Liver (tissue), 3 donors: Measurements from ENCODE around the gene SEMA4C.

Experiments used
- ATF3 ChIP-seq: IDR thresholded peaks from 2 replicates; pipeline ENCODE4 v1.6.1; 2016; ENCODE audit warnings: antibody characterized with exemption
- HNF4A ChIP-seq, 2 donors: conservative IDR thresholded peaks; 2 replicates each; pipeline ENCODE4 v1.6.1; 2016; ENCODE audit warnings: antibody characterized with exemption in 2 of 2, mild to moderate bottlenecking in 2 of 2
- MAX ChIP-seq: IDR thresholded peaks from 2 replicates; pipeline ENCODE4 v1.6.1; 2016; ENCODE audit warnings: antibody characterized with exemption
- RAD21 ChIP-seq, 2 donors: IDR thresholded peaks; 2 replicates each; pipeline ENCODE4 v1.6.1; 2016; ENCODE audit warnings: antibody characterized with exemption in 2 of 2, mild to moderate bottlenecking in 2 of 2
- SP1 ChIP-seq: IDR thresholded peaks from 2 replicates; pipeline ENCODE4 v1.6.1; 2018; ENCODE audit warnings: antibody characterized with exemption, mild to moderate bottlenecking
- TAF1 ChIP-seq: conservative IDR thresholded peaks from 2 replicates; pipeline ENCODE4 v1.6.1; 2016; ENCODE audit warnings: antibody characterized with exemption, mild to moderate bottlenecking
- YY1 ChIP-seq: IDR thresholded peaks from 2 replicates; pipeline ENCODE4 v1.6.1; 2016; ENCODE audit warnings: antibody characterized with exemption, mild to moderate bottlenecking
- TF ChIP-seq, protein P1 (sequence below): IDR thresholded peaks from 2 replicates; pipeline ENCODE4 v1.6.1; 2016; ENCODE audit warnings: antibody characterized with exemption, mild to moderate bottlenecking
- TF ChIP-seq, protein P2 (sequence below): fragments of 150-350 bp; IDR thresholded peaks from 2 replicates; pipeline ENCODE4 v1.5.1; 2017; ENCODE audit warnings: improper control_type of control experiment, low read depth, low read length; ENCODE audit not compliant: missing input control
- donor health status: healthy.
- donor health status: healthy.

DNA sequence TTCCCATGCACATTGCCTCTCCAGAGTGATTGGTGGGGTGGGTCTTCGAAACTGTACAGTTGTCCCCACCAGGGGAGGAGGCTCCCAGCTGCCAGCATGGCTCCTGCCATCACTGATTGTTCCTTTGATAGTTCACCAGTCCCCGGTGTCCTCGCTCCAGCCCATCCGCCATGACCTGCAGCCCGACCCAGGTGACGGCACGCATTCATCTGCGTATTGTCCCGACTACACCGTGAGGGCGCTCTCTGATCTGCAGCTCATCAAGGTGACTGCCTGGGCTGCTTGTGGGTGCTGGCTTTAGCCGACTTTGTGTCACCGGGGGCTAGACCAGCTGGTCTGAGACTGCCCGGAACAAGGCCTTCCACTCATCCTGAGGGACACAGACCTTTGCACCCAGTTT is 41.4 kb downstream of the SEMA4C start:
- TF ChIP-seq MAX (no peak), ATF3 (no peak), YY1 (no peak), SP1 (no peak), RAD21 (IDR thresholded peaks at IDR 0.05) (no peak), TAF1 (no peak), HNF4A (conservative IDR thresholded peaks at IDR 0.05) (no peak)
- TF ChIP-seq, protein P1, sequence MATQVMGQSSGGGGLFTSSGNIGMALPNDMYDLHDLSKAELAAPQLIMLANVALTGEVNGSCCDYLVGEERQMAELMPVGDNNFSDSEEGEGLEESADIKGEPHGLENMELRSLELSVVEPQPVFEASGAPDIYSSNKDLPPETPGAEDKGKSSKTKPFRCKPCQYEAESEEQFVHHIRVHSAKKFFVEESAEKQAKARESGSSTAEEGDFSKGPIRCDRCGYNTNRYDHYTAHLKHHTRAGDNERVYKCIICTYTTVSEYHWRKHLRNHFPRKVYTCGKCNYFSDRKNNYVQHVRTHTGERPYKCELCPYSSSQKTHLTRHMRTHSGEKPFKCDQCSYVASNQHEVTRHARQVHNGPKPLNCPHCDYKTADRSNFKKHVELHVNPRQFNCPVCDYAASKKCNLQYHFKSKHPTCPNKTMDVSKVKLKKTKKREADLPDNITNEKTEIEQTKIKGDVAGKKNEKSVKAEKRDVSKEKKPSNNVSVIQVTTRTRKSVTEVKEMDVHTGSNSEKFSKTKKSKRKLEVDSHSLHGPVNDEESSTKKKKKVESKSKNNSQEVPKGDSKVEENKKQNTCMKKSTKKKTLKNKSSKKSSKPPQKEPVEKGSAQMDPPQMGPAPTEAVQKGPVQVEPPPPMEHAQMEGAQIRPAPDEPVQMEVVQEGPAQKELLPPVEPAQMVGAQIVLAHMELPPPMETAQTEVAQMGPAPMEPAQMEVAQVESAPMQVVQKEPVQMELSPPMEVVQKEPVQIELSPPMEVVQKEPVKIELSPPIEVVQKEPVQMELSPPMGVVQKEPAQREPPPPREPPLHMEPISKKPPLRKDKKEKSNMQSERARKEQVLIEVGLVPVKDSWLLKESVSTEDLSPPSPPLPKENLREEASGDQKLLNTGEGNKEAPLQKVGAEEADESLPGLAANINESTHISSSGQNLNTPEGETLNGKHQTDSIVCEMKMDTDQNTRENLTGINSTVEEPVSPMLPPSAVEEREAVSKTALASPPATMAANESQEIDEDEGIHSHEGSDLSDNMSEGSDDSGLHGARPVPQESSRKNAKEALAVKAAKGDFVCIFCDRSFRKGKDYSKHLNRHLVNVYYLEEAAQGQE: no peak
- TF ChIP-seq, protein P2, sequence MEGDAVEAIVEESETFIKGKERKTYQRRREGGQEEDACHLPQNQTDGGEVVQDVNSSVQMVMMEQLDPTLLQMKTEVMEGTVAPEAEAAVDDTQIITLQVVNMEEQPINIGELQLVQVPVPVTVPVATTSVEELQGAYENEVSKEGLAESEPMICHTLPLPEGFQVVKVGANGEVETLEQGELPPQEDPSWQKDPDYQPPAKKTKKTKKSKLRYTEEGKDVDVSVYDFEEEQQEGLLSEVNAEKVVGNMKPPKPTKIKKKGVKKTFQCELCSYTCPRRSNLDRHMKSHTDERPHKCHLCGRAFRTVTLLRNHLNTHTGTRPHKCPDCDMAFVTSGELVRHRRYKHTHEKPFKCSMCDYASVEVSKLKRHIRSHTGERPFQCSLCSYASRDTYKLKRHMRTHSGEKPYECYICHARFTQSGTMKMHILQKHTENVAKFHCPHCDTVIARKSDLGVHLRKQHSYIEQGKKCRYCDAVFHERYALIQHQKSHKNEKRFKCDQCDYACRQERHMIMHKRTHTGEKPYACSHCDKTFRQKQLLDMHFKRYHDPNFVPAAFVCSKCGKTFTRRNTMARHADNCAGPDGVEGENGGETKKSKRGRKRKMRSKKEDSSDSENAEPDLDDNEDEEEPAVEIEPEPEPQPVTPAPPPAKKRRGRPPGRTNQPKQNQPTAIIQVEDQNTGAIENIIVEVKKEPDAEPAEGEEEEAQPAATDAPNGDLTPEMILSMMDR: no peak
